GM12878 (cell line): ENCODE results near the gene C1orf174.

Experiments
- NR2C2 ChIP-seq: IDR thresholded peaks from 2 replicates; pipeline ENCODE4 v1.6.1; 2011; ENCODE audit warnings: borderline replicate concordance, low read depth; ENCODE audit not compliant: control insufficient read depth, insufficient read length
- POLR2A ChIP-seq: IDR thresholded peaks from 2 replicates; pipeline ENCODE4 v1.6.1; 2011; ENCODE audit warnings: low read depth, mild to moderate bottlenecking, low read length
- RAD21 ChIP-seq: IDR thresholded peaks from 2 replicates; pipeline ENCODE4 v1.6.1; 2011; ENCODE audit warnings: mild to moderate bottlenecking, low read depth, low read length, moderate library complexity; ENCODE audit not compliant: insufficient read depth
- YBX1 ChIP-seq: fragments of 450-650 bp; IDR thresholded peaks from 2 replicates; pipeline ENCODE4 v1.6.1; 2016; ENCODE audit warnings: antibody characterized with exemption
- TF ChIP-seq, protein P1 (sequence below): IDR thresholded peaks from 2 replicates; pipeline ENCODE4 v1.6.1; 2011; ENCODE audit warnings: borderline replicate concordance, low read depth, mild to moderate bottlenecking, moderate library complexity, mixed read lengths, low read length; ENCODE audit not compliant: insufficient read depth; ENCODE audit errors: extremely low read length
- TF ChIP-seq, protein P2 (sequence below), 3 experiments: IDR thresholded peaks in 2 of 3; conservative IDR thresholded peaks in 1 of 3; 2 replicates each; pipeline ENCODE4 v1.5.1; 2011; ENCODE audit warnings: low read depth in 3 of 3, low read length in 3 of 3, mild to moderate bottlenecking in 3 of 3, control low read depth in 2 of 3, moderate library complexity in 2 of 3, inconsistent platforms in 1 of 3, mixed read lengths in 1 of 3; ENCODE audit not compliant: control insufficient read depth in 2 of 3, insufficient read depth in 1 of 3; ENCODE audit errors: extremely low read depth in 1 of 3
- TF ChIP-seq, protein P3 (sequence below): IDR thresholded peaks from 2 replicates; pipeline ENCODE4 v1.6.1; 2011; ENCODE audit warnings: mild to moderate bottlenecking, low read depth, low read length, moderate library complexity; ENCODE audit not compliant: insufficient replicate concordance
- TF ChIP-seq, protein P4 (sequence below): fragments of 450-650 bp; IDR thresholded peaks from 2 replicates; pipeline ENCODE4 v1.6.1; 2017; ENCODE audit warnings: mild to moderate bottlenecking, low read depth, inconsistent platforms; ENCODE audit not compliant: poor library complexity, severe bottlenecking
- TF ChIP-seq, protein P5 (sequence below): IDR thresholded peaks from 2 replicates; pipeline ENCODE4 v1.6.1; 2012; ENCODE audit warnings: mild to moderate bottlenecking, low read depth, low read length

DNA sequence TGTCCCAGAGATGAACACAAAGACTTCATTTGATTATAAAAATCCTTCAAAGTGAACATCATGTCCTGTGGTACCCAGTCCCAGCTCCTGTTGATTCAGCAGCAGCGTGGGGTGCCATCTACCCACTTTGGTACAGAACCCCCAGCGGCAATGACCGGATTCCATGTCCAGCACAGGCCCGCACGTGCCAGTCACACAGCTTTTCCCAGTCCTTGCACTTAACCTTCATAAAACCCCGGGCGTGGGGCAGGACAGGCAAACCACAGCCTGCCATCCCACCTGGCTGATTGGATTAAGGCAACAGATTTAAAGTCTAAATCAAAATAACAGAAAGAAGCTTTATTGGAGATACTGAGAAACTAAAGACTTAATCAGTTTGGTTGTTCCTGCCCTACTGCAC is 58.6 kb downstream of the C1orf174 start:
- TF ChIP-seq RAD21, result no peak
- TF ChIP-seq, protein P1, sequence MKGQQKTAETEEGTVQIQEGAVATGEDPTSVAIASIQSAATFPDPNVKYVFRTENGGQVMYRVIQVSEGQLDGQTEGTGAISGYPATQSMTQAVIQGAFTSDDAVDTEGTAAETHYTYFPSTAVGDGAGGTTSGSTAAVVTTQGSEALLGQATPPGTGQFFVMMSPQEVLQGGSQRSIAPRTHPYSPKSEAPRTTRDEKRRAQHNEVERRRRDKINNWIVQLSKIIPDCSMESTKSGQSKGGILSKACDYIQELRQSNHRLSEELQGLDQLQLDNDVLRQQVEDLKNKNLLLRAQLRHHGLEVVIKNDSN, result no peak
- TF ChIP-seq, protein P2, sequence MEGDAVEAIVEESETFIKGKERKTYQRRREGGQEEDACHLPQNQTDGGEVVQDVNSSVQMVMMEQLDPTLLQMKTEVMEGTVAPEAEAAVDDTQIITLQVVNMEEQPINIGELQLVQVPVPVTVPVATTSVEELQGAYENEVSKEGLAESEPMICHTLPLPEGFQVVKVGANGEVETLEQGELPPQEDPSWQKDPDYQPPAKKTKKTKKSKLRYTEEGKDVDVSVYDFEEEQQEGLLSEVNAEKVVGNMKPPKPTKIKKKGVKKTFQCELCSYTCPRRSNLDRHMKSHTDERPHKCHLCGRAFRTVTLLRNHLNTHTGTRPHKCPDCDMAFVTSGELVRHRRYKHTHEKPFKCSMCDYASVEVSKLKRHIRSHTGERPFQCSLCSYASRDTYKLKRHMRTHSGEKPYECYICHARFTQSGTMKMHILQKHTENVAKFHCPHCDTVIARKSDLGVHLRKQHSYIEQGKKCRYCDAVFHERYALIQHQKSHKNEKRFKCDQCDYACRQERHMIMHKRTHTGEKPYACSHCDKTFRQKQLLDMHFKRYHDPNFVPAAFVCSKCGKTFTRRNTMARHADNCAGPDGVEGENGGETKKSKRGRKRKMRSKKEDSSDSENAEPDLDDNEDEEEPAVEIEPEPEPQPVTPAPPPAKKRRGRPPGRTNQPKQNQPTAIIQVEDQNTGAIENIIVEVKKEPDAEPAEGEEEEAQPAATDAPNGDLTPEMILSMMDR (IDR thresholded peaks at IDR 0.05 in 2 of 3, conservative IDR thresholded peaks at IDR 0.05 in 1 of 3; ENCODE audit: control insufficient read depth in 2 of 3, extremely low read depth in 1 of 3, insufficient read depth in 1 of 3, low read depth in 3 of 3, low read length in 3 of 3), result no peak
- TF ChIP-seq, protein P3, sequence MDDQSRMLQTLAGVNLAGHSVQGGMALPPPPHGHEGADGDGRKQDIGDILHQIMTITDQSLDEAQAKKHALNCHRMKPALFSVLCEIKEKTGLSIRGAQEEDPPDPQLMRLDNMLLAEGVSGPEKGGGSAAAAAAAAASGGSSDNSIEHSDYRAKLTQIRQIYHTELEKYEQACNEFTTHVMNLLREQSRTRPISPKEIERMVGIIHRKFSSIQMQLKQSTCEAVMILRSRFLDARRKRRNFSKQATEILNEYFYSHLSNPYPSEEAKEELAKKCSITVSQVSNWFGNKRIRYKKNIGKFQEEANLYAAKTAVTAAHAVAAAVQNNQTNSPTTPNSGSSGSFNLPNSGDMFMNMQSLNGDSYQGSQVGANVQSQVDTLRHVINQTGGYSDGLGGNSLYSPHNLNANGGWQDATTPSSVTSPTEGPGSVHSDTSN, result no peak
- no peak for TF ChIP-seq YBX1
- TF ChIP-seq, protein P4, sequence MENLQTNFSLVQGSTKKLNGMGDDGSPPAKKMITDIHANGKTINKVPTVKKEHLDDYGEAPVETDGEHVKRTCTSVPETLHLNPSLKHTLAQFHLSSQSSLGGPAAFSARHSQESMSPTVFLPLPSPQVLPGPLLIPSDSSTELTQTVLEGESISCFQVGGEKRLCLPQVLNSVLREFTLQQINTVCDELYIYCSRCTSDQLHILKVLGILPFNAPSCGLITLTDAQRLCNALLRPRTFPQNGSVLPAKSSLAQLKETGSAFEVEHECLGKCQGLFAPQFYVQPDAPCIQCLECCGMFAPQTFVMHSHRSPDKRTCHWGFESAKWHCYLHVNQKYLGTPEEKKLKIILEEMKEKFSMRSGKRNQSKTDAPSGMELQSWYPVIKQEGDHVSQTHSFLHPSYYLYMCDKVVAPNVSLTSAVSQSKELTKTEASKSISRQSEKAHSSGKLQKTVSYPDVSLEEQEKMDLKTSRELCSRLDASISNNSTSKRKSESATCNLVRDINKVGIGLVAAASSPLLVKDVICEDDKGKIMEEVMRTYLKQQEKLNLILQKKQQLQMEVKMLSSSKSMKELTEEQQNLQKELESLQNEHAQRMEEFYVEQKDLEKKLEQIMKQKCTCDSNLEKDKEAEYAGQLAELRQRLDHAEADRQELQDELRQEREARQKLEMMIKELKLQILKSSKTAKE, result no peak
- no peak for TF ChIP-seq NR2C2
- TF ChIP-seq, protein P5, sequence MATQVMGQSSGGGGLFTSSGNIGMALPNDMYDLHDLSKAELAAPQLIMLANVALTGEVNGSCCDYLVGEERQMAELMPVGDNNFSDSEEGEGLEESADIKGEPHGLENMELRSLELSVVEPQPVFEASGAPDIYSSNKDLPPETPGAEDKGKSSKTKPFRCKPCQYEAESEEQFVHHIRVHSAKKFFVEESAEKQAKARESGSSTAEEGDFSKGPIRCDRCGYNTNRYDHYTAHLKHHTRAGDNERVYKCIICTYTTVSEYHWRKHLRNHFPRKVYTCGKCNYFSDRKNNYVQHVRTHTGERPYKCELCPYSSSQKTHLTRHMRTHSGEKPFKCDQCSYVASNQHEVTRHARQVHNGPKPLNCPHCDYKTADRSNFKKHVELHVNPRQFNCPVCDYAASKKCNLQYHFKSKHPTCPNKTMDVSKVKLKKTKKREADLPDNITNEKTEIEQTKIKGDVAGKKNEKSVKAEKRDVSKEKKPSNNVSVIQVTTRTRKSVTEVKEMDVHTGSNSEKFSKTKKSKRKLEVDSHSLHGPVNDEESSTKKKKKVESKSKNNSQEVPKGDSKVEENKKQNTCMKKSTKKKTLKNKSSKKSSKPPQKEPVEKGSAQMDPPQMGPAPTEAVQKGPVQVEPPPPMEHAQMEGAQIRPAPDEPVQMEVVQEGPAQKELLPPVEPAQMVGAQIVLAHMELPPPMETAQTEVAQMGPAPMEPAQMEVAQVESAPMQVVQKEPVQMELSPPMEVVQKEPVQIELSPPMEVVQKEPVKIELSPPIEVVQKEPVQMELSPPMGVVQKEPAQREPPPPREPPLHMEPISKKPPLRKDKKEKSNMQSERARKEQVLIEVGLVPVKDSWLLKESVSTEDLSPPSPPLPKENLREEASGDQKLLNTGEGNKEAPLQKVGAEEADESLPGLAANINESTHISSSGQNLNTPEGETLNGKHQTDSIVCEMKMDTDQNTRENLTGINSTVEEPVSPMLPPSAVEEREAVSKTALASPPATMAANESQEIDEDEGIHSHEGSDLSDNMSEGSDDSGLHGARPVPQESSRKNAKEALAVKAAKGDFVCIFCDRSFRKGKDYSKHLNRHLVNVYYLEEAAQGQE, result no peak
- no peak for TF ChIP-seq POLR2A
